Smooth muscle cell (in vitro differentiated cells): ENCODE data around the gene CBFA2T3. TPM values are rescaled to one million over a fixed set of nuclear protein-coding genes. Genes with fewer than 3 reads are reported as not detected.
A peak's percentile ranks its signal among the peaks of the same experiment; 100 is the strongest.

Experiments
- DNase-seq: peaks from one replicate; lab custom pipeline; 2025; ENCODE audit not compliant: unreplicated experiment; lab: John Stamatoyannopoulos, UW
- H2AFZ ChIP-seq: fragments of 200-600 bp; sonication (generic); 2 replicates; pipeline ENCODE4 v1.6.0; 2016; ENCODE audit warnings: antibody characterized with exemption, low read depth, mild to moderate bottlenecking
- H3F3A ChIP-seq: fragments of 200-600 bp; sonication (generic); 2 replicates; pipeline ENCODE4 v1.6.0; 2017; ENCODE audit warnings: antibody characterized with exemption, low read depth
- H3K27ac ChIP-seq: fragments of 200-600 bp; sonication (generic); 2 replicates; pipeline ENCODE4 v1.5.1; 2016; ENCODE audit warnings: low read depth, mild to moderate bottlenecking
- H3K27me3 ChIP-seq: fragments of 200-600 bp; sonication (generic); 2 replicates; pipeline ENCODE4 v1.6.1; 2016; ENCODE audit warnings: low read depth, mild to moderate bottlenecking
- H3K36me3 ChIP-seq: fragments of 200-600 bp; sonication (generic); 2 replicates; pipeline ENCODE4 v1.5.1; 2016; ENCODE audit warnings: low read depth
- H3K4me1 ChIP-seq: fragments of 200-600 bp; sonication (generic); 2 replicates; pipeline ENCODE4 v1.5.1; 2016; ENCODE audit warnings: low read depth
- H3K4me2 ChIP-seq: fragments of 200-600 bp; sonication (generic); 2 replicates; pipeline ENCODE4 v1.6.0; 2016; ENCODE audit warnings: mild to moderate bottlenecking
- H3K4me3 ChIP-seq: fragments of 200-600 bp; sonication (generic); 2 replicates; pipeline ENCODE4 v1.5.1; 2016; ENCODE audit warnings: mild to moderate bottlenecking
- H3K79me2 ChIP-seq: fragments of 200-600 bp; sonication (generic); 2 replicates; pipeline ENCODE4 v1.6.0; 2016; ENCODE audit warnings: low read depth, mild to moderate bottlenecking
- H3K9ac ChIP-seq: fragments of 200-600 bp; sonication (generic); 2 replicates; pipeline ENCODE4 v1.6.0; 2016; ENCODE audit warnings: low read depth
- H3K9me3 ChIP-seq: fragments of 200-600 bp; sonication (generic); replicated peaks from 2 replicates; pipeline ENCODE4 v1.5.1; 2016; ENCODE audit warnings: low read depth
- H4K20me1 ChIP-seq: fragments of 200-600 bp; sonication (generic); 2 replicates; pipeline ENCODE4 v1.6.0; 2016; ENCODE audit warnings: low read depth
- CTCF ChIP-seq: fragments of 200-600 bp; sonication (generic); IDR thresholded peaks from 2 replicates; pipeline ENCODE4 v1.5.1; 2017; ENCODE audit warnings: borderline replicate concordance, mild to moderate bottlenecking, antibody characterized with exemption; ENCODE audit not compliant: insufficient read depth, poor library complexity, severe bottlenecking
- WGBS: methylation state at CpG from one replicate; pipeline ENCODE4 v1.1.7; 2016; ENCODE audit warnings: low lambda C conversion rate; 5-methylcytosine and 5-hydroxymethylcytosine counted together
- polyA plus RNA-seq: library from polyadenylated mRNA; unstranded; fragments of >200 nt; fragmentation: Nextera tagmentation; extraction: Ambion mirVana; gene quantifications from 2 replicates; pipeline ENCODE4 v1.2.1, GENCODE V29; 2016
- total RNA-seq: library from RNA; depleted of rRNA; stranded (reverse); fragments of >200 nt; gene quantifications from 2 replicates; pipeline ENCODE4 v1.2.3, GENCODE V29; 2014

The CBFA2T3 gene
- total and polyA plus RNA-seq, 2 experiments from 2014 or later, result 0.25 TPM; not detected in 1

GRCh38 chr16:88924834-88925539 is 52.0 kb downstream of the CBFA2T3 start:
- no peak overlapping the region for H3K9ac ChIP-seq
- H3K4me1 ChIP-seq, result peaks cover 15% of the 10 kb centered on the region
- H3K4me2 ChIP-seq, result peak overlapping the region; percentile 76
- H4K20me1 ChIP-seq, result no peaks in the 10 kb centered on the region
- no peaks in the 10 kb centered on the region for H3K36me3 ChIP-seq
- H3K9me3 ChIP-seq, result no peaks in the 10 kb centered on the region
- no peak overlapping the region for H2AFZ ChIP-seq
- DNase-seq, result peak; percentile 56
- WGBS, result 57% methylated on average over 29 of the region's 30 CpGs
- no peak overlapping the region for H3K4me3 ChIP-seq
- no peak overlapping the region for H3K27ac ChIP-seq
- H3K79me2 ChIP-seq, result no peaks in the 10 kb centered on the region
- H3F3A ChIP-seq, result no peaks in the 10 kb centered on the region
- peak; percentile 42 for TF ChIP-seq CTCF
- no peaks in the 10 kb centered on the region for H3K27me3 ChIP-seq

DNA sequence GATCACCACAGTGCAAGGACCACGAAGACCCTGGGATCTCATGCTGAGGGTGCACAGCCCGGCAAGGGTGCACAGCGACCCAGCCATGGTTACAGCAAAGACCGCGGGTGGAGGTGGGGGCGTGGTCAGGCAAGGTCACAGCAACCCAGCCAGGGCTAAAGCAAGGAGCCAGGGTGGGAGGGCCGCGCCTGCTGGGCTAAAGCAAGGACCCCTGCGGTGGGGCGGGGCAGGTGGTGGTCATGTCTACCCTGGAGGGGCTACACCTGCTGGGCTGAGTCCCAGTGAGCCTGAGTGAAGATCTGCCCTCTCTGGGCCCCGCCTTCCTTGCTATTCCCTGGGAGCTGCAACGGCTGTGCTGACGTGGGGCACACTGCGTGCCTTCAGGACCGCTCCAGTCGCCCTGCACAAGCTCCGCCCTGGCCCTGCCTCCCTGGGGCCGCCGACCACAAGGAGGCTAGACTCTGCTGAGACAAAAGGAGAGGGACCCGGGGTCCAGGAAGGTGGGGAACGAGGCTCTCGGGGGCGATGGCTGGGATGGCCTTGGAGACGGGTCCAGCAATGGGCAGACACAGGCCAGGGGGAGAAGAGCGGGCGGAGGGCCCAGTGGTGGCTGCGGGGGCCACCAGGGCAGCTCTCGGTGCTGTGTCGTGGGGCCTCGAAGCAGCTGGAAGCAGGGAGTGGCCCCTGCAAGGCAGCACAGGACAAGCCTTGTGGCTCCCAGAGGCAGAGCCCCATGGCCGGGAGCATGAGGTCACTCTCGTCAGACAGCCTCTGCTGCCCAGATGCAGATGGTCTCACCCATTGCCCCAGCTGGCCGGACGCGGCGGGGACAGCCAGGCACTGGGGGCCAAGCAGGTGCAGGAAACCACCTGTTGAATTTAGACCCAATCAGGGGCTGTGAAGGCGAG is 52.8 kb downstream of the CBFA2T3 start:
- no peak for TF ChIP-seq CTCF
- no peaks in the 10 kb centered on the region for H4K20me1 ChIP-seq
- no peak overlapping the region for H3K9ac ChIP-seq
- no peaks in the 10 kb centered on the region for H3F3A ChIP-seq
- DNase-seq, result no peak
- peaks cover 15% of the 10 kb centered on the region for H3K4me1 ChIP-seq
- no peak overlapping the region for H3K4me2 ChIP-seq
- H3K36me3 ChIP-seq, result no peaks in the 10 kb centered on the region
- no peaks in the 10 kb centered on the region for H3K79me2 ChIP-seq
- 71% methylated on average over 31 of the region's 37 CpGs for WGBS
- no peaks in the 10 kb centered on the region for H3K27me3 ChIP-seq
- H3K4me3 ChIP-seq, result no peak overlapping the region
- no peaks in the 10 kb centered on the region for H3K9me3 ChIP-seq
- no peak overlapping the region for H2AFZ ChIP-seq
- no peak overlapping the region for H3K27ac ChIP-seq

DNA sequence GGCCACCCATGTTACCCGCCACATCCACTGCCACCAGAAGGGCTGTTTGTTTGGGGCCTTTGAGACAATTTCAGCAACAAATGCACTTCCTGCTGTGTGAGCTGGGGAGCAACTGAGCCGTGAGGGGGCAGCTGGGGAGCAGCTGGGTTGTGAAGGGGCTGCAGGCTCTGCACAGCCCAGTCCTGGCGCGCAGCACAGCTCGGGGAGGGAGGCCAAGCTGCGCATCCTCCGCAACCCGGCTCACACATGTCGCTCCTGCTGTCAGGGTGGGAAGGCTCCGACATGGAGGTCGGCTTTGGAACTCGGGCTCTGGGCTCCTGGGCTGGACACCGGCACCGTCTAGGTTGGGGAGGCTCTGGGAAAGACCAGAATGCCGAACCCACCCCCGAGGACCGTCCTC is 53.6 kb downstream of the CBFA2T3 start:
- no peak overlapping the region for H3K4me3 ChIP-seq
- H3F3A ChIP-seq, result no peaks in the 10 kb centered on the region
- no peak overlapping the region for H3K27ac ChIP-seq
- no peaks in the 10 kb centered on the region for H4K20me1 ChIP-seq
- no peak overlapping the region for H2AFZ ChIP-seq
- H3K9ac ChIP-seq, result no peak overlapping the region
- no peak overlapping the region for H3K4me2 ChIP-seq
- TF ChIP-seq CTCF, result no peak
- H3K4me1 ChIP-seq, result peaks cover 15% of the 10 kb centered on the region
- H3K79me2 ChIP-seq, result no peaks in the 10 kb centered on the region
- 82% methylated on average over 17 of the region's 17 CpGs for WGBS
- no peak for DNase-seq
- no peaks in the 10 kb centered on the region for H3K9me3 ChIP-seq
- no peaks in the 10 kb centered on the region for H3K27me3 ChIP-seq
- H3K36me3 ChIP-seq, result no peaks in the 10 kb centered on the region
